OCI-LY1 (cell line): ENCODE measurements around the gene RXFP4.

Experiments used
- CTCF ChIP-seq: fragments of 200-600 bp; sonication (generic), shearing (Covaris generic); IDR thresholded peaks from 2 replicates; pipeline ENCODE4 v1.5.1; 2017; ENCODE audit warnings: mild to moderate bottlenecking, antibody characterized with exemption, low read length, moderate library complexity, mixed read lengths
- EZH2 ChIP-seq: fragments of 200-600 bp; sonication (generic), shearing (Covaris generic); IDR thresholded peaks from 2 replicates; pipeline ENCODE4 v1.8.0; 2017; ENCODE audit warnings: borderline replicate concordance, mixed run types, mild to moderate bottlenecking, antibody characterized with exemption, low read length, moderate library complexity, mixed read lengths

GRCh38 chr1:155911156-155912055 is 30.0 kb upstream of the RXFP4 start, which contains the start of gene RIT1:
- TF ChIP-seq CTCF (no peak), EZH2 (no peak)
